GM23248 (cell line): ENCODE results near the gene HERC6.

ENCODE experiments used
- EZH2 ChIP-seq: fragments of 200-600 bp; sonication (generic); IDR thresholded peaks from 2 replicates; pipeline ENCODE4 v1.6.1; 2018; ENCODE audit warnings: antibody characterized with exemption, mild to moderate bottlenecking; ENCODE audit not compliant: insufficient read depth, poor library complexity, severe bottlenecking
- EZH2phosphoT487 ChIP-seq: fragments of 200-600 bp; sonication (generic); IDR thresholded peaks from 2 replicates; pipeline ENCODE4 v1.6.1; 2018; ENCODE audit warnings: antibody characterized with exemption, moderate library complexity, mild to moderate bottlenecking, low read depth; ENCODE audit not compliant: insufficient read depth

GRCh38 chr4:88481537-88481936 is 102.9 kb downstream of the HERC6 start:
- TF ChIP-seq EZH2phosphoT487 = no peak
- no peak for TF ChIP-seq EZH2
